GM20431 (cell line): ENCODE results near the gene EYA2.

Experiments
- in situ Hi-C: fragments of 300-500 bp; cut with MseI, MboI; formaldehyde crosslinking; loops from one replicate; pipeline ENCODE4 v1.15.0; 2020; ENCODE audit warnings: low sequenced_read_pairs; ENCODE audit not compliant: unreplicated experiment

Gene EYA2

GRCh38 chr20:46974669-46975434 lies 80.2 kb downstream of the EYA2 start:
- in situ Hi-C loops, result no loop called here

DNA sequence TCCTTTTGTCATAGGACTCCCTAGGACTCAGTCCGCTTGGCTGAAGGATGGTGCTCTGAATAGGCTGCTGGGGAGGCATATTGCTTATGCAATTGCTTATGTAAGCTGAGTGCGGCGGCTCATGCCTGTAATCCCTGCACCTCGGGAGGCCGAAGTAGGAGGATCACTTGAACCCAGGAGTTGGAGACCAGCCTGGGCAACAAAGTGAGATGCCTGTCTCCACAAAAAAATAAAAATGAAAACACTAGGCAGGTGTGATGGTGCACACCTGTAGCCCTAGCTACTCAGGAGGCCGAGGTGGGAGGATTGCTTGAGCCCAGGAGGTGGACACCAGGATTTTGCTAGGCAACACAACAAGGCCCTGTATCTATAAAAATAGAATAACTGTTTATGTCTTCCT lies 81.3 kb downstream of the EYA2 start:
- in situ Hi-C loops, result no loop called here

- in situ Hi-C loops, result no loop called here
These were observed 82.6 kb downstream of the EYA2 start for GRCh38 chr20:46977204-46977603.

DNA sequence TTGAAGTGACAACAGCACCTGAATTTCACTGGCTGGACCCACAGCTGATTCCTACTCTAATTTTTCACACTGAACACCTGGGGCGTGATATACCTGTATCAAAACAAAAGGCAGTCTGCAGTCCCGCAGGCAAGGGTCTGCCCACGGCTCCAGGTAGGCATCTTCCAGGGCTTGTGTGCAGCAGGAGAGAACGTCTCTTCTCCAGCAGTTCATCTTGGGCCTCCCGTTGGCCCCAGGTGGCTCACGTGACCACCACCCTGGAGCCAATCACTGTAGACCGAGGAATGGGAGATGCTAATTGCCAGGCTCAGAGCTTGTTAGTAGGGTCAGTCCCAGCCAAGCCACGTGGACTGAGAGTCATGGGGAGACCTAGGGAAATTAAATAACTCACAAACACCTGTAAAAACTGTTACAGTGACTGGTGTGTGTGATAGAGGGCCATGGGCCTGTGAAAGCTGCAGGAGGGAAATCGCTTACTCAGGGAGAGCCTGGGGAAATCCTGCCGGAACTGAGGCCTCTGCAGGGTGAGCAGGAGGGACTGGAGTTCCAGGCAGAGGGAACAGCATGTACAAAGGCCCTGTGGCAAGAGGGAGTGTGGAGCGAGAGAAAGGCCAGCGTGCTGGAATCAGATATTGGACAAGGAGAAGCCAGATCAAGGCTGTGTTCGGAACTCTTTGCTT lies 83.4 kb downstream of the EYA2 start:
- in situ Hi-C loops, result no loop called here

- in situ Hi-C loops, result no loop called here
These were observed 84.4 kb downstream of the EYA2 start for GRCh38 chr20:46978951-46979491.

GRCh38 chr20:46979603-46980241 lies 85.1 kb downstream of the EYA2 start:
- in situ Hi-C loops, result no loop called here

GRCh38 chr20:46981184-46981583 lies 86.5 kb downstream of the EYA2 start:
- in situ Hi-C loops, result no loop called here

- in situ Hi-C loops, result no loop called here
These were observed 88.8 kb downstream of the EYA2 start for GRCh38 chr20:46983466-46983865.

DNA sequence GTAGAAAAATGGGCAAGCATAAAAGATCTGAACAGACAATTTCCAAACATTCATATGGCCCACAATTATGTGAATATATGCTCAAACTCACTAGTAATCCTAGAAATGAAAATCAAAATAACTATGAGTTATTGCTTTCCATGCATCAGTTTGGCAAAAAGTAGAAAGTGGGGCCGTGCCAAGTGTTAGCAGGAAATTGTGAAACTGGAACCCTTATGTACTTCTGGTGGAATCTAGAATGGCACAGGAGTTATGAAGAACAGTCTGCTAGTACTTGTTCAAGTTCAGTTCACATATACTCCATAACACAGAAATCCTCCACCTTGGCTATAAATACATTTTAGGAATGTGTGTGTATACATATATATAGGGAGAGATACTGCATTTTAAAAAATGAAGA lies 89.8 kb downstream of the EYA2 start:
- in situ Hi-C loops, result no loop called here

GRCh38 chr20:46985250-46985649 lies 90.6 kb downstream of the EYA2 start:
- in situ Hi-C loops, result no loop called here

DNA sequence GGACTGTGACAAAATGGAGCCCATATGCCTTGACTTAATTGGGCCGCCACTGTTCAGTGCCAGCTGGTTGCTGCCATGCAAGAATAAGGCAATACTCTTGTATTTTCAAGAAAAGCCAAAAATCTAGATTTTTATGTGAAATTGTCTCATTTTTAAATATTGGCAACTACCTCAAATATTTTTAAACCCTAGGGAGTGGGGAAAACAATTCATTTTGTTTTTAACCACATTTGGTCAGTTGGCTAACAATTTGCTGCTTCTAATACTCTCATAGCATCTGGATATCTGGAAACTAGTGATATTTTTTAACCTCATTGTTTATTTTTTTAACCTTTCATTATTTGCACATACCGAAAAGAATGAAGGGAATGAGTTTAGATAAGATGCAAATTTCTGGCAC lies 91.0 kb downstream of the EYA2 start:
- in situ Hi-C loops, result no loop called here

DNA sequence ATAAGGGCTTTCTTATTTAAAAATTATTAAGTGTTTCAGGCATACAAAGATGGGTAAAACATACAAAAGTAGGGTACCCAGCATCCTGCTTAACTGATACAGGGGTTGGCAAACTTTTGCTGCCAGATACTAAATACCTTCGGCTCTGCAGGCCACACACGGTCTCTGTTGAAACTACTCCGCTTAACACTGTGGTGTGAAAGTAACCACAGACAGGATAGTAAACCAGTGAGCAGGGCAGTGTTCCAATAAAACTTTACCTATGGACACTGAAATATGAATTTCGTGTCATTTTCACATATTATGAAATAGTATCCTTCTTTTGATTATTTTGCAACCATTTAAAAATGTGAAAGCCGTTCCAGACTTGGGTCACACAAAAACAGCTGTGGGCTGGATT lies 92.4 kb downstream of the EYA2 start:
- in situ Hi-C loops, result no loop called here

DNA sequence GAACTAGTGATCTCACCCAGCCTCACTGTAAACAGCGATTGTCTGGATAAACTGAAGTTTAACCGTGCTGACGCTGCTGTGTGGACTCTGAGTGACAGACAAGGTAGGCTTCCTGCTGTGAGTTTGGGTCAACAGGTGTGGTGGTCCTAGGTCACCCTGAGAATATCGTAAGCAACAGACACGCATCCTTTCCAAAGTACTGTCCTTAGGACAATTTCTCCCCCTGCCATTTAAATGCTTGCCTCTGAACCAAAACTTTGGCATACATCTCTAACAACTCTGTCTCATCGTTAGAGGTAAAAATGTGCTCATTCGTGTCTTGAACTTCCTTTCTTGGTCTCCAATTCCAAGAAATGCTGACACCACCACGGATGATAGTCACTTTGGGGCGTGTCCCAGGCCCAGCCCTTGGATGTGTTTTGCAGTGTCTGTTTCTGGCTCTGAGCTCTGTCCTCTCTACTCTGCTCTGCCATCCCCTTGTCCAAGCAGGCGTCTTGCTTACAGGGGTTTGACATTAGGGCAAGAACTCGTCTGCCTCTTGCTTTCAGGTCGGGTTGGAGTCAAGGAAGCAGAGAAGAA lies 95.5 kb downstream of the EYA2 start:
- in situ Hi-C loops, result no loop called here

GRCh38 chr20:46990596-46991104 lies 96.0 kb downstream of the EYA2 start:
- in situ Hi-C loops, result no loop called here

- in situ Hi-C loops, result no loop called here
These were observed 96.5 kb downstream of the EYA2 start for GRCh38 chr20:46991168-46991567.

GRCh38 chr20:46991880-46992639 lies 97.4 kb downstream of the EYA2 start:
- in situ Hi-C loops, result no loop called here

GRCh38 chr20:46992640-46993035 lies 98.0 kb downstream of the EYA2 start:
- in situ Hi-C loops, result no loop called here

DNA sequence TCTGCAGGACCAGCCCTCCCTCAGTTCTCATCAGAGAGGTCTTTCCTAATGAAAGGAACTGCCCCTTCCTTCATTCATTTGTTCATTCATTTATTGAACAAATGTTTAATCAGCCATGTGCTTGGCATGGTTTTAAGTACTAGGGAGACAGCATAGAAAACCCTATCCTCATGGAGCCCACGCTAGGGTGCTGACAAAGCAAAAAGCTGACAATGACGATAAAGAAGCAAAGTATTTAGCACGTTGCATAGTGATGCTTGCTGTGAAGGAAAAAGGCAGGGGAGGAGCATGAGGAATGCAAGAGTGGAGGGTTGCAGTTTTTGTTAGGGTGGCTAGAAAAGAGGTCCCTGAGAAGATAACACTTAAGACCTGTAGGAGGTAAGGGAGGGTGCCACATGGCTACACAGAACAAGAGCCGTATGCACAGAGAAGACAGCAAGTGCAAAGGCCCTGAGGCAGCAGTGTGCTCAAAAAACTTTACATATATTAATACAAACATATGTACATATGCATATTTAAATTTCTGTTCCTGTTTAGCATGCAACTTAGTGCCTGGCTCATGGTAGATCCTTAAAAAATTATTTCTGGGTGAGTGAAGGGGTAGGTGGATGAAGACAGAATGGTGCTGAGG lies 98.9 kb downstream of the EYA2 start:
- in situ Hi-C loops, result no loop called here

DNA sequence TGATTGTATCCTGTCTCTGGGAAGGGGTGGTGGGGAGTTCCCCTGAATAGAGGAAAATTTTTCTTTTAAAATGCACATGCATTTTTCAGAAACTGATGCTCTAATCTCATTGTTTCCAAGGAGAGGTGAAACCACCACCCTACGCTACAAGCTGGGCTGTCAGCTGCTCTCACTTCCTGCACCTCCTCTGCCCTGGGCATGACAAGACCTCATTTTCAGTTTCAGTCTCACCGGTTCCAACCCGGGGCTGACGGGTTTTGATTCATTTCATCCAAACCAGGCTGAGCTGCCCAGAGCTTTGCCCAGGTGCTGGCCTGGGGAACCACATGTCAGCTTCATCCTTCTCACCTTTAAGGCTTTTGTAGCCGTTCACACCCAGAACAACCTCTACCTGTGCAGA lies 99.7 kb downstream of the EYA2 start:
- in situ Hi-C loops, result no loop called here
